ENCODE measurements around the gene KAT14. TPM values are rescaled to one million over a fixed set of nuclear protein-coding genes. Genes with fewer than 3 reads are reported as not detected.
"Not testable (repeated sequence)": the region's sequence is repeated elsewhere in the genome, so short reads cannot be mapped to it uniquely, and the experiment has no call there.

KAT14 gene
- total RNA-seq, 1 experiment from 2014 or later: 10.8 TPM

GRCh38 chr20:18197382-18198070, 59.9 kb downstream of the KAT14 start:
- Histone ChIP-seq H2AFZ (ENCODE audit: low read length) (peak overlapping the region; percentile 31), H3K36me3 (ENCODE audit: low read depth, low read length) (no peaks in the 10 kb centered on the region), H3K9ac (ENCODE audit: low read length) (peak overlapping the region; percentile 47), H3K4me2 (ENCODE audit: low read length) (peak overlapping the region; percentile 67), H3K27ac (ENCODE audit: low read length) (peak overlapping the region; percentile 91), H3F3A (ENCODE audit: low read length, unreplicated experiment) (peaks cover 4% of the 10 kb centered on the region), H3K9me2 (replicated peaks; ENCODE audit: low read length) (no peaks in the 10 kb centered on the region), H3K79me2 (ENCODE audit: low read length) (no peaks in the 10 kb centered on the region), H3K9me3 (ENCODE audit: low read length) (0 out of 2 replicates have a peak, but pooled peaks cover 3% of the 10 kb centered on the region), H3K27me3 (ENCODE audit: low read length) (no peaks in the 10 kb centered on the region), H3K4me1 (ENCODE audit: insufficient read depth, low read length) (peaks cover 25% of the 10 kb centered on the region), H3K4me3 (ENCODE audit: low read length) (peak overlapping the region; percentile 32; the same call in 1 of the 2 replicates), H4K20me1 (ENCODE audit: low read length) (no peaks in the 10 kb centered on the region)
- BruUV-seq (replicated peaks): TSS peak; percentile 84
- intact Hi-C loops (cut with micrococcal nuclease): loop anchor here (1.0 kb wide), 2 partner anchors 55 to 79 kb away; no protein-coding TSS in a partner anchor
- peak; percentile 94 for ATAC-seq
- ChIA-PET CTCF (interaction anchor here (0.6 to 1.9 kb wide), 8 partner anchors 28 to 591 kb away, joined by 3 to 12 read pairs (median 4); no protein-coding TSS in a partner anchor), POLR2A (ENCODE audit: unreplicated experiment) (interaction anchor here (0.5 to 1.3 kb wide), 7 partner anchors 27 to 1337 kb away, joined by 3 to 7 read pairs (median 3); no protein-coding TSS in a partner anchor)
- peak; percentile 97 for DNase-seq
- TF ChIP-seq CTCF (conservative IDR thresholded peaks at IDR 0.05; ENCODE audit: low read depth, low read length) (peak; percentile 61), EZH2 (IDR thresholded peaks at IDR 0.05; ENCODE audit: low read length, unreplicated experiment) (no peak), EZH2phosphoT487 (IDR thresholded peaks at IDR 0.05; ENCODE audit: borderline replicate concordance, low read length) (no peak)

- intact Hi-C loops (cut with micrococcal nuclease): no loop called here
- DNase-seq (no peak), ATAC-seq (no peak)
Observed at GRCh38 chr20:18202966-18203365, 65.3 kb downstream of the KAT14 start.

DNA sequence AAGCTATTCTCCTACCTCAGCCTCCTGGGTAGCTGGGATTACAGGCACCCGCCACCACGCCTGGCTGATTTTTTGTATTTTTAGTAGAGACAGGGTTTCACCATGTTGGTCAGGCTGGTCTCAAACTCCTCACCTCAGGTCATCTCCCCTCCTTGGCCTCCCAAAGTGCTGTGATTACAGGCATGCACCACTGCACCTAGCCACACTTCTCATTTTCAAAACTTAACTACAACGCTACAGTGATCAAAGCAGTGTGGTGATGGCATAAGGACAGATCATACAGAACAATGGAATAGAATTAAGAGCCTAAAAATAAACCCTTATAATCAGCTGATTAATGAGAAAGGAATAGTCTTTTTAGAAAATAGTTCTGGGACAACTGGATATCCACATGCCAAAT, 66.0 kb downstream of the KAT14 start:
- H3K27me3 ChIP-seq (ENCODE audit: low read length); H3K36me3 ChIP-seq (ENCODE audit: low read depth, low read length); H4K20me1 ChIP-seq (ENCODE audit: low read length); H2AFZ ChIP-seq (ENCODE audit: low read length); intact Hi-C loops (cut with micrococcal nuclease); CTCF ChIA-PET; H3K9ac ChIP-seq (ENCODE audit: low read length); H3K4me2 ChIP-seq (ENCODE audit: low read length); H3K4me1 ChIP-seq (ENCODE audit: insufficient read depth, low read length); H3F3A ChIP-seq (ENCODE audit: low read length, unreplicated experiment); H3K27ac ChIP-seq (ENCODE audit: low read length); H3K79me2 ChIP-seq (ENCODE audit: low read length); BruUV-seq (replicated peaks); POLR2A ChIA-PET (ENCODE audit: unreplicated experiment); H3K9me3 ChIP-seq (ENCODE audit: low read length); H3K9me2 ChIP-seq (replicated peaks; ENCODE audit: low read length); H3K4me3 ChIP-seq (ENCODE audit: low read length); ATAC-seq; DNase-seq: not testable (repeated sequence)

More at GRCh38 chr20:18202966-18203365, 65.3 kb downstream of the KAT14 start:
- ChIA-PET POLR2A (ENCODE audit: unreplicated experiment) (no interaction called here), CTCF (no interaction called here)
- Histone ChIP-seq H2AFZ (ENCODE audit: low read length) (no peak overlapping the region), H3K4me3 (ENCODE audit: low read length) (no peak overlapping the region), H3K79me2 (ENCODE audit: low read length) (no peaks in the 10 kb centered on the region), H4K20me1 (ENCODE audit: low read length) (no peaks in the 10 kb centered on the region), H3K4me2 (ENCODE audit: low read length) (no peak overlapping the region), H3K27me3 (ENCODE audit: low read length) (no peaks in the 10 kb centered on the region), H3K9me3 (ENCODE audit: low read length) (0 out of 2 replicates have a peak, but pooled peaks cover 3% of the 10 kb centered on the region), H3K27ac (ENCODE audit: low read length) (no peak overlapping the region), H3K4me1 (ENCODE audit: insufficient read depth, low read length) (peaks cover 13% of the 10 kb centered on the region; the same call in 1 of the 2 replicates), H3K36me3 (ENCODE audit: low read depth, low read length) (no peaks in the 10 kb centered on the region), H3K9me2 (replicated peaks; ENCODE audit: low read length) (no peaks in the 10 kb centered on the region), H3K9ac (ENCODE audit: low read length) (no peak overlapping the region), H3F3A (ENCODE audit: low read length, unreplicated experiment) (no peaks in the 10 kb centered on the region)
- BruUV-seq (replicated peaks): no TSS peak
- TF ChIP-seq CTCF (conservative IDR thresholded peaks at IDR 0.05; ENCODE audit: low read depth, low read length): no peak
- no peak for TF ChIP-seq EZH2 (IDR thresholded peaks at IDR 0.05; ENCODE audit: low read length, unreplicated experiment)
- no peak for TF ChIP-seq EZH2phosphoT487 (IDR thresholded peaks at IDR 0.05; ENCODE audit: borderline replicate concordance, low read length)
